Stomach (tissue), 9 donors: ENCODE data around the gene SPAG9. TPM values are rescaled to one million over a fixed set of nuclear protein-coding genes. Genes with fewer than 3 reads are reported as not detected.

Experiments
- DNase-seq, 2 donors: peaks; one replicate each; pipeline versions ENCODE4 v3.0.0 to v3.0.0-alpha.2; 2013 to 2019
- H3K27ac ChIP-seq, 5 donors: fragments of 200-600 bp in 4 of 5; sonication (generic) in 4 of 5; one replicate each; pipeline ENCODE4 v1.5.1; 2013 to 2019; ENCODE audit warnings: mild to moderate bottlenecking in 1 of 5, moderate library complexity in 1 of 5
- H3K27me3 ChIP-seq, 3 donors: fragments of 200-600 bp; sonication (generic); one replicate each; pipeline ENCODE4 v1.5.1; 2017 to 2019; ENCODE audit warnings: mixed run types in 1 of 3
- H3K36me3 ChIP-seq, 4 donors: fragments of 200-600 bp; sonication (generic); 1 replicate in 3 of 4; 2 replicates in 1 of 4; pipeline ENCODE4 v1.5.1; 2016 to 2019
- H3K4me1 ChIP-seq, 4 donors: fragments of 200-600 bp; sonication (generic); one replicate each; pipeline ENCODE4 v1.5.1; 2016 to 2019
- H3K4me3 ChIP-seq, 4 donors: fragments of 200-600 bp; sonication (generic) in 3 of 4; one replicate each; pipeline ENCODE4 v1.5.1; 2016 to 2019; ENCODE audit warnings: mild to moderate bottlenecking in 1 of 4
- H3K9me3 ChIP-seq, 4 donors: fragments of 200-600 bp; sonication (generic); one replicate each; pipeline ENCODE4 v1.5.1; 2016 to 2019
- EP300 ChIP-seq: sonication (generic); formaldehyde crosslinking; IDR thresholded peaks from one replicate; pipeline ENCODE4 v1.6.1; 2017; ENCODE audit warnings: antibody characterized with exemption
- POLR2A ChIP-seq, 4 donors: fragments of 450-650 bp; IDR thresholded peaks; one replicate each; pipeline ENCODE4 v1.6.1; 2016; ENCODE audit warnings: antibody characterized with exemption in 4 of 4, control low read depth in 2 of 4, mild to moderate bottlenecking in 1 of 4, moderate library complexity in 1 of 4
- POLR2AphosphoS5 ChIP-seq, 3 donors: sonication (generic); formaldehyde crosslinking; IDR thresholded peaks; one replicate each; pipeline ENCODE4 v1.6.1; 2016; ENCODE audit warnings: antibody characterized with exemption in 3 of 3
- WGBS, 5 donors: extraction: QIAGEN DNeasy Blood & Tissue Kit in 3 of 5; methylation state at CpG; one replicate each; pipeline versions ENCODE4 v1.1.5 to v1.1.7; 2013 to 2018; 5-methylcytosine and 5-hydroxymethylcytosine counted together
- intact Hi-C: fragments of 100-400 bp; cut with DNase I; formaldehyde crosslinking; loops from one replicate; pipeline ENCODE4 v1.15.1; 2023; ENCODE audit warnings: low total_unique reads
- polyA plus RNA-seq, 3 donors: library from polyadenylated mRNA; stranded (reverse); fragments of 200-250 nt; gene quantifications; one replicate each; pipeline ENCODE4 v1.2.3, GENCODE V29; 2013
- total RNA-seq, 5 donors: library from RNA; depleted of rRNA; stranded (reverse); fragments of >200 nt; gene quantifications; one replicate each; pipeline versions ENCODE4 v1.1.0 to v1.2.3, GENCODE V29; 2014 to 2016
- TF ChIP-seq, protein P1 (sequence below), 7 experiments: fragments of 450-650 bp in 4 of 7; fragments of 200-600 bp in 3 of 7; sonication (generic) in 3 of 7; IDR thresholded peaks; one replicate each; pipeline ENCODE4 v1.5.1; 2016 to 2019; ENCODE audit warnings: antibody characterized with exemption in 7 of 7, control low read depth in 2 of 7, mild to moderate bottlenecking in 1 of 7
- donor health status: healthy with polysubstance abuse.
- donor health status: Bipolar disorder and iron deficiency.
- donor health status: healthy.

The SPAG9 gene
- total and polyA plus RNA-seq, 8 donors = 10.2 to 209 (median 56.5) TPM

DNA sequence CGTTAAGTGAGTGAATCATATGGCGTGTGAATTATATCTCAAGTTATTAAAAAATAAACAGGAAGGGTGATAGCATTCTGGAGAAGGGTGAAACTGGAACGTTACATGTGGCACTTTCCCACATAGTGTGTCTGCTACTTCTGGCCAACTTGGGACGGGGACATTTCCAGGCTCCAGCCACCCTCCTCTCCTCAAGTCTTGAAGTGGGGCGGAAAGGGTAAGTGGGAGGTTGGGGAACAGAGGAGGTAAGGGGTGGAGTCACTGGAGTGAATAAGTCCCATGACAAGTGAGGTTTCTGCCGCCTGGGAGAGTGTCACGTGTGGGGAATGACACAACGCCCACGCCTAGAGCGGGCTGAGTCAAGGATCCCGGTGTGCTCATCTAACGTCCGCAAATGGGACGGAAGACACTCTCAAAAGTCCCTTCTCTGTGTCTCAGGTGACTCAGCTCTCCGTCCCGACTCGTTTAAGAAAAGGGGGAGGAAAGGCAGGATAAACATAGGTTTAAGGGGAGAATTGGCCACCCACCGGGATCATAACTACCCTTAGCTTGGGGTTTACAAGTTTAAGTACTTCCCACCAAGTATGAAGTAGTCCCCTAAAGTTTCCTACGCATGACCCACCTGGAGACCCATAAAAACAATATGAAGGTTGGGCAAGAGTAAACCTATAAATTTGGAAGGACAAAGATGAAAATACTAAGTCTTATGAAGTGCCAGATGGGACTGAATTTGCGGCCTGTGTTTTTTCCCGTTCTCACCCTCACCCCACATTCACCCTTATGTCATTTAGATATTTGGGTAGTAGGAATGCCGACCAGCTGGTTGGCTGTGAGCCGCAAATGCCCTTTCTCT lies 1.2 kb upstream of the SPAG9 start:
- peak overlapping the region; percentile 81 to 100 (median 86) for H3K4me3 ChIP-seq
- intact Hi-C loops = no loop called here
- peaks cover 24 to 50% (median 36%) of the 10 kb centered on the region in 4 donors for H3K4me1 ChIP-seq
- no peaks in the 10 kb centered on the region for H3K27me3 ChIP-seq
- TF ChIP-seq POLR2AphosphoS5 (IDR thresholded peaks at IDR 0.05) (peak; percentile 96 to 97 (median 97)), POLR2A (IDR thresholded peaks at IDR 0.05) (peak in 2 of 4 donors; percentile 90 to 97), EP300 (peak; percentile 55)
- TF ChIP-seq, protein P1, sequence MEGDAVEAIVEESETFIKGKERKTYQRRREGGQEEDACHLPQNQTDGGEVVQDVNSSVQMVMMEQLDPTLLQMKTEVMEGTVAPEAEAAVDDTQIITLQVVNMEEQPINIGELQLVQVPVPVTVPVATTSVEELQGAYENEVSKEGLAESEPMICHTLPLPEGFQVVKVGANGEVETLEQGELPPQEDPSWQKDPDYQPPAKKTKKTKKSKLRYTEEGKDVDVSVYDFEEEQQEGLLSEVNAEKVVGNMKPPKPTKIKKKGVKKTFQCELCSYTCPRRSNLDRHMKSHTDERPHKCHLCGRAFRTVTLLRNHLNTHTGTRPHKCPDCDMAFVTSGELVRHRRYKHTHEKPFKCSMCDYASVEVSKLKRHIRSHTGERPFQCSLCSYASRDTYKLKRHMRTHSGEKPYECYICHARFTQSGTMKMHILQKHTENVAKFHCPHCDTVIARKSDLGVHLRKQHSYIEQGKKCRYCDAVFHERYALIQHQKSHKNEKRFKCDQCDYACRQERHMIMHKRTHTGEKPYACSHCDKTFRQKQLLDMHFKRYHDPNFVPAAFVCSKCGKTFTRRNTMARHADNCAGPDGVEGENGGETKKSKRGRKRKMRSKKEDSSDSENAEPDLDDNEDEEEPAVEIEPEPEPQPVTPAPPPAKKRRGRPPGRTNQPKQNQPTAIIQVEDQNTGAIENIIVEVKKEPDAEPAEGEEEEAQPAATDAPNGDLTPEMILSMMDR (IDR thresholded peaks at IDR 0.05) = no peak
- peak; percentile 91 to 96 for DNase-seq
- 8 to 17% (median 14%) methylated on average over 23 of the region's 23 CpGs for WGBS, 5 donors
- H3K9me3 ChIP-seq = no peaks in the 10 kb centered on the region
- H3K36me3 ChIP-seq = no peaks in the 10 kb centered on the region
- H3K27ac ChIP-seq = peak overlapping the region; percentile 95 to 99 (median 99)

DNA sequence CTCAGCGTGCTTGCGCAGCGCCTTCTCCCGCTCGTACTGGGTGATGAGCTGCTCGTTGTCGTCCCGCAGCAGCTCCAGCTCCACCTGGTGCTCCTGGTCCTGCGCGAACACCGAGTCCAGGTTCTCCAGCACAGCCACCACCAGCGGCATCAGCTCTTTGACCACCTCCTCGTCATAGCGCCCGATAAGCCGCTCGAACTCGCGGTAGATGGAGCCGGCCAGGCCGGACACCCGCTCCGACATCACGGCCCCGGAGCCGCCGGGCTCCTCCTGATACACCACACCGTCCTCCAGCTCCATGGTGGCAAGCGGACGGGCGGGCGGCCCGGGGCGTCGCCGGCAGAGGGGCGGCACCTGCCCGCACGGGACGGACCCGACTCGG lies 320 bp downstream of the SPAG9 start:
- no peaks in the 10 kb centered on the region for H3K36me3 ChIP-seq
- intact Hi-C loops = no loop called here
- DNase-seq = peak; percentile 59 to 80
- H3K27me3 ChIP-seq = no peaks in the 10 kb centered on the region
- peak overlapping the region; percentile 81 to 100 (median 86) for H3K4me3 ChIP-seq
- no peaks in the 10 kb centered on the region for H3K9me3 ChIP-seq
- peak overlapping the region; percentile 97 to 99 (median 99) for H3K27ac ChIP-seq
- WGBS, 5 donors = 0 to 1% (median 0%) methylated on average over 13 to 42 of the region's 42 CpGs
- TF ChIP-seq POLR2A (IDR thresholded peaks at IDR 0.05) (no peak), POLR2AphosphoS5 (IDR thresholded peaks at IDR 0.05) (no peak), EP300 (no peak)
- TF ChIP-seq, protein P1 (IDR thresholded peaks at IDR 0.05) = no peak
- H3K4me1 ChIP-seq = peaks cover 26 to 54% (median 39%) of the 10 kb centered on the region in 4 donors

DNA sequence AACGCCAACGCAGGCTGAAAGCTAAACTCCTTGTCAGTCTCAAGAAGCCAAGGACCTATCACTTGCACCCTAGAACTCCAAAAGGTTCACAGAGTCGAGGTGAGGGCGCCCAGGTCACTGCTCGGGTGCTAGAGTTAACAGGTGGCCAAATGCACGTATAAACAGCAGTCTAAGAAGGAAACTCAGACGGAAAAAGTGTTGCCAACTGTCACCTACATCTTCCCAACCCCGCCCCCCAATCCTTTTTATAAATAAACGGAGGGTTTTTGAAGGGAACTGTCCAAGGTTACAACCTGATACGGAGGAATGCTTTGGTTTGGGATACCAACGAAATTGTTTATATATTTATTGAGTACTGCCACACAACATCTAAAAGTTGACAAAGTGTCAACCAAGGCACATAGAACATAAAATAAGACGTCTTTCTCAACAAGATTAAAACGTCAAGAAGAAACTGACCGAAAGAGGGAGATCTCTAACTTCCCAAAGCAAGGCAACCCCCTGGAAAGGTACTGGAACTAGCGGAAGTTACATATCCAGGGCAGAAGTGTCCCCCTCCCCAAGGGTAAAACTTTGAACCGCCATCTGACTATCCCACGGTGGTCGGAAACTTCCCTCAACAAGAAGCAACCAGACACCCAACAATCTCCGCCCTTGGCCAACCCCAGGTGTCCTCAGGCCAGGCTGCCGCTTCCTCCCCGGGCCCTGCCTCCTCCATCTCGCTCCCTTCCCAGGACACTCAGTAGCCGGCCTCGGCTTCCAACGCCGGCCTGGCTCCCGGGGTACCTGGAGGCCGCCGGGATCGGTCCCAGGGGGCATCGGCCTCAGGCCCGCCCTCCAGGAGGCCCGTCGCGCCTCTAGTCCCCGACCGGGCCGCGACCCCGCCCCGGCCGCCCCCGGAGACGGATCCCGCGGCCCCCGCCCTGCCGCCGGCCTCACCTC lies 982 bp downstream of the SPAG9 start:
- no peaks in the 10 kb centered on the region for H3K36me3 ChIP-seq
- WGBS, 5 donors = 1 to 2% (median 1%) methylated on average over 31 to 49 of the region's 49 CpGs
- H3K27me3 ChIP-seq = no peaks in the 10 kb centered on the region
- peaks cover 26 to 59% (median 40%) of the 10 kb centered on the region in 4 donors for H3K4me1 ChIP-seq
- no peaks in the 10 kb centered on the region for H3K9me3 ChIP-seq
- DNase-seq = peak; percentile 44 to 84
- peak overlapping the region; percentile 81 to 100 (median 86) for H3K4me3 ChIP-seq
- peak overlapping the region; percentile 97 to 99 (median 99) for H3K27ac ChIP-seq
- TF ChIP-seq, protein P1 (IDR thresholded peaks at IDR 0.05) = peak in 1 of 7 experiments; percentile 11
- no peak for TF ChIP-seq EP300
- intact Hi-C loops = no loop called here
